HUES48 (cell line): ENCODE data around the gene SKA1.
"Not testable (repeated sequence)": the region's sequence is repeated elsewhere in the genome, so short reads cannot be mapped to it uniquely, and the experiment has no call there.

Source experiments
- H3K27ac ChIP-seq: one replicate; pipeline ENCODE4 v1.7.0; 2013; ENCODE audit warnings: low read depth, low read length, inconsistent platforms
- H3K27me3 ChIP-seq: 2 replicates; pipeline ENCODE4 v1.6.1; 2013; ENCODE audit warnings: mild to moderate bottlenecking, low read length; ENCODE audit not compliant: control insufficient read depth, insufficient read depth
- H3K36me3 ChIP-seq: 2 replicates; pipeline ENCODE4 v1.6.1; 2013; ENCODE audit warnings: low read length; ENCODE audit not compliant: control insufficient read depth, insufficient read depth
- H3K4me1 ChIP-seq: 2 replicates; pipeline ENCODE4 v1.6.1; 2013; ENCODE audit warnings: mild to moderate bottlenecking, low read length; ENCODE audit not compliant: control insufficient read depth, insufficient read depth
- H3K4me3 ChIP-seq: 2 replicates; pipeline ENCODE4 v1.5.1; 2013; ENCODE audit warnings: mild to moderate bottlenecking, low read depth, low read length
- H3K9ac ChIP-seq: 2 replicates; pipeline ENCODE4 v1.6.1; 2013; ENCODE audit warnings: mild to moderate bottlenecking, low read depth, low read length, moderate library complexity
- H3K9me3 ChIP-seq: 2 replicates; pipeline ENCODE4 v1.6.1; 2013; ENCODE audit warnings: low read length; ENCODE audit not compliant: control insufficient read depth, insufficient read depth

The SKA1 gene

GRCh38 chr18:50428531-50429206, 53.8 kb downstream of the SKA1 start:
- H3K4me3 ChIP-seq = no peak overlapping the region
- H3K36me3 ChIP-seq = no peaks in the 10 kb centered on the region
- no peak overlapping the region for H3K9ac ChIP-seq
- peaks cover 6% of the 10 kb centered on the region; the same call in 1 of the 2 replicates for H3K9me3 ChIP-seq
- no peak overlapping the region for H3K27ac ChIP-seq
- no peaks in the 10 kb centered on the region for H3K4me1 ChIP-seq
- H3K27me3 ChIP-seq = no peaks in the 10 kb centered on the region

- no peaks in the 10 kb centered on the region for H3K36me3 ChIP-seq
Observed at GRCh38 chr18:50429207-50429948, 54.5 kb downstream of the SKA1 start.

GRCh38 chr18:50432915-50433314, 58.1 kb downstream of the SKA1 start:
- Histone ChIP-seq H3K27me3 (no peaks in the 10 kb centered on the region), H3K36me3 (no peaks in the 10 kb centered on the region)

More at GRCh38 chr18:50429207-50429948, 54.5 kb downstream of the SKA1 start:
- Histone ChIP-seq H3K4me1 (no peaks in the 10 kb centered on the region), H3K27me3 (no peaks in the 10 kb centered on the region), H3K9me3 (peaks cover 6% of the 10 kb centered on the region; the same call in 1 of the 2 replicates), H3K9ac (no peak overlapping the region), H3K27ac (no peak overlapping the region), H3K4me3 (no peak overlapping the region)

GRCh38 chr18:50436742-50437141, 61.9 kb downstream of the SKA1 start:
- not testable (repeated sequence) for H3K27ac ChIP-seq, H3K27me3 ChIP-seq, H3K9me3 ChIP-seq, H3K4me3 ChIP-seq, H3K36me3 ChIP-seq, H3K9ac ChIP-seq
- H3K4me1 ChIP-seq = peaks cover 18% of the 10 kb centered on the region

More at GRCh38 chr18:50432915-50433314, 58.1 kb downstream of the SKA1 start:
- Histone ChIP-seq H3K27ac (no peak overlapping the region), H3K9ac (no peak overlapping the region), H3K4me3 (no peak overlapping the region), H3K9me3 (no peaks in the 10 kb centered on the region), H3K4me1 (no peaks in the 10 kb centered on the region)

GRCh38 chr18:50439460-50440015, 64.7 kb downstream of the SKA1 start:
- H3K9me3 ChIP-seq = peaks cover 14% of the 10 kb centered on the region
- no peak overlapping the region for H3K27ac ChIP-seq
- H3K4me3 ChIP-seq = no peak overlapping the region
- H3K9ac ChIP-seq = no peak overlapping the region
- no peaks in the 10 kb centered on the region for H3K36me3 ChIP-seq
- H3K4me1 ChIP-seq = peaks cover 18% of the 10 kb centered on the region
- no peaks in the 10 kb centered on the region for H3K27me3 ChIP-seq

GRCh38 chr18:50441016-50441415, 66.2 kb downstream of the SKA1 start:
- H3K36me3 ChIP-seq = no peaks in the 10 kb centered on the region
- no peak overlapping the region for H3K9ac ChIP-seq
- peaks cover 18% of the 10 kb centered on the region for H3K4me1 ChIP-seq
- H3K9me3 ChIP-seq = peaks cover 25% of the 10 kb centered on the region
- no peaks in the 10 kb centered on the region for H3K27me3 ChIP-seq
- H3K4me3 ChIP-seq = no peak overlapping the region
- peak overlapping the region; percentile 61 for H3K27ac ChIP-seq

GRCh38 chr18:50441501-50441900, 66.7 kb downstream of the SKA1 start:
- peak overlapping the region; percentile 61 for H3K27ac ChIP-seq
- H3K9ac ChIP-seq = no peak overlapping the region
- H3K4me3 ChIP-seq = no peak overlapping the region
- peaks cover 23% of the 10 kb centered on the region for H3K4me1 ChIP-seq
- peaks cover 25% of the 10 kb centered on the region for H3K9me3 ChIP-seq
- H3K36me3 ChIP-seq = no peaks in the 10 kb centered on the region
- H3K27me3 ChIP-seq = no peaks in the 10 kb centered on the region
